Left lung (tissue), 10 donors: ENCODE measurements around the gene FBXL7. TPM values are rescaled to one million over a fixed set of nuclear protein-coding genes. Genes with fewer than 3 reads are reported as not detected.
A peak's percentile ranks its signal among the peaks of the same experiment; 100 is the strongest.

Experiments
- ATAC-seq: fragments of 200-7000 bp; cut with Tn5 transposase; one replicate; pipeline ENCODE4 v1.9.1; 2020; ENCODE audit warnings: moderate library complexity
- DNase-seq, 4 donors: peaks; one replicate each; pipeline ENCODE4 v3.0.0-alpha.2; 2013 to 2020
- H3K27ac ChIP-seq, 2 donors: fragments of 200-600 bp; sonication (generic) in 1 of 2; one replicate each; pipeline versions ENCODE4 v1.5.0 to v1.8.0; 2020 to 2021
- H3K27me3 ChIP-seq, 2 donors: fragments of 200-600 bp; sonication (generic) in 1 of 2; one replicate each; pipeline versions ENCODE4 v1.5.0 to v1.8.0; 2020 to 2021
- H3K36me3 ChIP-seq, 2 donors: fragments of 200-600 bp; sonication (generic) in 1 of 2; one replicate each; pipeline versions ENCODE4 v1.5.0 to v1.8.0; 2020 to 2021
- H3K4me1 ChIP-seq, 2 donors: fragments of 200-600 bp; one replicate each; pipeline ENCODE4 v1.8.0; 2021
- H3K4me3 ChIP-seq, 2 donors: fragments of 200-600 bp; sonication (generic) in 1 of 2; one replicate each; pipeline versions ENCODE4 v1.5.0 to v1.8.0; 2020 to 2021; ENCODE audit warnings: mild to moderate bottlenecking in 1 of 2
- H3K9me3 ChIP-seq, 2 donors: fragments of 200-600 bp; sonication (generic) in 1 of 2; one replicate each; pipeline versions ENCODE4 v1.5.0 to v1.8.0; 2020 to 2021
- intact Hi-C, 2 donors: fragments of 100-400 bp; cut with DNase I; formaldehyde crosslinking; loops; one replicate each; pipeline versions ENCODE4 v1.11.2 to v1.14.2; 2022
- polyA plus RNA-seq, 6 donors: library from polyadenylated mRNA; unstranded; fragments of 120-200 nt; gene quantifications; one replicate each; pipeline ENCODE4 v1.2.1, GENCODE V29; 2013; ENCODE audit not compliant: insufficient read length in 6 of 6
- total RNA-seq, 2 donors: library from RNA; stranded (reverse); fragmentation: NEBNext Ultra II Directional; extraction: Animal tissue kit (Norgen Biotek cat#: 25700); gene quantifications; one replicate each; pipeline ENCODE4 v1.2.1, GENCODE V29; 2021
- TF ChIP-seq, protein P1 (sequence below), 2 donors: fragments of 200-600 bp; sonication (generic) in 1 of 2; IDR thresholded peaks; one replicate each; pipeline versions ENCODE4 v1.5.0 to v1.8.0; 2021; ENCODE audit warnings: antibody characterized with exemption in 2 of 2
- donor health status: DM: no; HTN: yes; CAD: no.
- donor health status: DM: no; HTN: no; CAD: no.

FBXL7 gene
- total and polyA plus RNA-seq, 8 donors = 12.0 to 32.4 (median 28.1) TPM

DNA sequence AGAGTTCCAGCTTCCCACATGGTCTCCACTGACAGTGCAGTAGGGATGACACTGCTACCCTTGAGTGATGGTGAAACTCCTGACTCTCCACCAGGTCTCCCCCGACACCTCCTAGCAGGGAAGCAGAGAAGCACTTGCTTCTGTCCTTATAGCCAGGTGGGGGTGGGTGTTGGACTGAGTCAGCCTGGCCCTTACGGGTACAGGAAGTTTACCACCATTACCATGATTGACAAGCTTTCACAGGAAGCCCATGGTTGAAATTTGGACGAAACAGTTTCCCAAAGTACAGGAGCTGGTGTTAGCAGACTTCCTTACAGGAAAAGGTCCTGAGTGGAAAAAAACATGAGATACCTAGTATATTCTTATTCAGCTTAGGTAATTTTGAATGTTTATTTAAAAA, 3.1 kb upstream of the FBXL7 start:
- TF ChIP-seq, protein P1, sequence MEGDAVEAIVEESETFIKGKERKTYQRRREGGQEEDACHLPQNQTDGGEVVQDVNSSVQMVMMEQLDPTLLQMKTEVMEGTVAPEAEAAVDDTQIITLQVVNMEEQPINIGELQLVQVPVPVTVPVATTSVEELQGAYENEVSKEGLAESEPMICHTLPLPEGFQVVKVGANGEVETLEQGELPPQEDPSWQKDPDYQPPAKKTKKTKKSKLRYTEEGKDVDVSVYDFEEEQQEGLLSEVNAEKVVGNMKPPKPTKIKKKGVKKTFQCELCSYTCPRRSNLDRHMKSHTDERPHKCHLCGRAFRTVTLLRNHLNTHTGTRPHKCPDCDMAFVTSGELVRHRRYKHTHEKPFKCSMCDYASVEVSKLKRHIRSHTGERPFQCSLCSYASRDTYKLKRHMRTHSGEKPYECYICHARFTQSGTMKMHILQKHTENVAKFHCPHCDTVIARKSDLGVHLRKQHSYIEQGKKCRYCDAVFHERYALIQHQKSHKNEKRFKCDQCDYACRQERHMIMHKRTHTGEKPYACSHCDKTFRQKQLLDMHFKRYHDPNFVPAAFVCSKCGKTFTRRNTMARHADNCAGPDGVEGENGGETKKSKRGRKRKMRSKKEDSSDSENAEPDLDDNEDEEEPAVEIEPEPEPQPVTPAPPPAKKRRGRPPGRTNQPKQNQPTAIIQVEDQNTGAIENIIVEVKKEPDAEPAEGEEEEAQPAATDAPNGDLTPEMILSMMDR (IDR thresholded peaks at IDR 0.05) = no peak
- H3K4me3 ChIP-seq = no peak overlapping the region
- H3K36me3 ChIP-seq = no peaks in the 10 kb centered on the region
- no peaks in the 10 kb centered on the region for H3K9me3 ChIP-seq
- no peak overlapping the region for H3K27ac ChIP-seq
- no peaks in the 10 kb centered on the region for H3K4me1 ChIP-seq
- ATAC-seq = no peak
- no peak for DNase-seq
- peaks cover 0 to 41% of the 10 kb centered on the region in 2 donors for H3K27me3 ChIP-seq
- intact Hi-C loops = no loop called here

DNA sequence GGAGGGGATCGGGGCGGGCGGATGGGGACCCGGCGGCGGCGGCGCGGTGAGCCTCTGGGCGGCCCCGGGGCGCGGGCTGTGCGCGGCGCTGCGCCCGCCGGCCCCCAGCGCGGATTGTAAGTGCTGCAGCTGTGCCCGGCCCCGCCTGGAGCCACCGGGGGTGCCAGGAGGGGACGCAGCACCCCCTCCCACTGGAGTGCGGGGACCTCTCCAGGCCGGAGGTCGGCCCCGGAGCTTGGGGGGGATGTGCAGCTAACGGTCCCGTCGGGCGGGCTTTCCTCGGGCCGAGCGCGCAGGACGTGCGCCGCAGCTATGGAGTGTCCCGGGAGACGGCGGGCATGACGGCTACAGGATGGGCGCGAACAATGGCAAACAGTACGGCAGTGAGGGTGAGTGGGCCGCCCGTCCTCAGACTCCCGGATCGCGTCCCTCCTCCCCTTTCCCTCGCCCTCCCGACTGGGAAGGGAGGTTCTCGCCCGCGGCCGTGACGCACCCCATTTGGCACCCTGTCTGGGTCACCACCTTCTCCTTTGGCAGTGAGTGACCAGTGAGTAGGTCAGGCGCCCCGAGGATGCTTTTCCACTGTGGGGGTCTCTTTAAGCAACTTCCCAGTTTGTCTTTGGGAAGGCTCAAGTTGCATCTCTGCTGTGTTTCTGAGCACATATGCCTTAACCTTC, 483 bp downstream of the FBXL7 start:
- ATAC-seq (peak; percentile 57), DNase-seq (peak; percentile 42 to 77 (median 51))
- Histone ChIP-seq H3K9me3 (no peaks in the 10 kb centered on the region), H3K27ac (peak overlapping the region; percentile 76 to 83), H3K27me3 (peaks cover 0 to 44% of the 10 kb centered on the region in 2 donors), H3K36me3 (no peaks in the 10 kb centered on the region), H3K4me1 (no peaks in the 10 kb centered on the region), H3K4me3 (peak overlapping the region; percentile 51 to 52)
- TF ChIP-seq, protein P1 (IDR thresholded peaks at IDR 0.05) = no peak
- intact Hi-C loops = no loop called here

DNA sequence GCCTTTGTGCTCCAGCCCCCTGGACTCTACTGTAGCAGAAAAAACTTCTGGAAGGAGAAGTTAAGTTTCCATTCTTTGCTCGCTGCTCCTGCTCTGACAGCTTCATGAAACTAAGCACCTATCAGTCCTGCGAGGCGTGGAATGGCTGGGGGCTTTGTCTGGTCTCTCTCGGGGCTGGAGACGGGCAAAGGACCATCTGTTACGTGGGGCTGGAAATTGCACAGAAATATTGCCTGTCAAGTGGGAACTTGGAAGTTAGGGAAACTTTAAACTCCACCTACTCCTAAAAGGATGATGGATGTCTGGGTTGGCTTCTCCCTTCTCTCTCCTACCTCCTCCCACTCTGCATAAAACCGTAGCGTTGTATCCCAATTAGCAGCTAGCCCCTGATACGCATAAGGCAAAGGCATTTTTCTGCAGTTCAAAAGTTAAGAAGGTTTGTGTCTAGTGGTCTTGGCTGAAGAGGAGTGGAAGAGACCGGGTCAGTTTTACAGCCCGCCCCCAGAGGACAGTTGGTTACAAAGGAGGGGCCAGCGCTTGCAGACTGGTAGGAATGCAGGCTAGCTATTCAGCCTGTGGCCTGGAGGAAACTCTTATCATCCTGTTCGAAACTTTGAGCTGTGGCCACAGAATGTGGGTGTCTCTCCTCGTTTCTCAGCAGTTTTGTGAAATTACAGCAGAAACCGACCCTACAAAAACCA, 1.3 kb downstream of the FBXL7 start:
- H3K4me3 ChIP-seq = peak overlapping the region; percentile 51 to 52
- no peaks in the 10 kb centered on the region for H3K36me3 ChIP-seq
- TF ChIP-seq, protein P1 (IDR thresholded peaks at IDR 0.05) = no peak
- H3K9me3 ChIP-seq = no peaks in the 10 kb centered on the region
- H3K4me1 ChIP-seq = no peaks in the 10 kb centered on the region
- peak overlapping the region; percentile 76 to 83 for H3K27ac ChIP-seq
- peaks cover 0 to 44% of the 10 kb centered on the region in 2 donors for H3K27me3 ChIP-seq
- DNase-seq (peak in 3 of 4 donors; percentile 53 to 72 (median 71)), ATAC-seq (peak; percentile 74)
- intact Hi-C loops = no loop called here

DNA sequence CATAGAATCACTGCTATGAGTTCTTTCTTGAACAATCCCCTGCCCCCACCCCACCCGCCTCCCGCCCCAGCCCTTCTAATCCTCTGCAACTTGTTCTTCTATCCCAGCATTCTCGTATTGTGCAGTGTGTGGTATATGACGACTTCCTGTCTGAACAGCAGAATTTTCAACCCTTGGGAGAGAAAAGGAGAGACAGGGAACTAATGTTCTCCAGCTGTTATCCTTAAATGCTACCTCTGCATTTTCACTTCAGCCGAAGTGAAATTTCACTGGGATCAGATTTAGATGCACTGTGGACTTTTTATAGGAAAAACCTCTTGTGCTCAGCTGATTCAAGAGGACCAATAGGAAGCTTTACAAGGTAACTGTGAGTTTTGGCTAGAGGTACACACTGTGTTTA, 2.2 kb downstream of the FBXL7 start:
- peak overlapping the region; percentile 51 to 52 for H3K4me3 ChIP-seq
- H3K9me3 ChIP-seq = no peaks in the 10 kb centered on the region
- H3K27ac ChIP-seq = peak overlapping the region; percentile 76 to 83
- intact Hi-C loops = no loop called here
- no peaks in the 10 kb centered on the region for H3K36me3 ChIP-seq
- peaks cover 0 to 44% of the 10 kb centered on the region in 2 donors for H3K27me3 ChIP-seq
- peak in 1 of 4 donors; percentile 28 for DNase-seq
- TF ChIP-seq, protein P1 (IDR thresholded peaks at IDR 0.05) = no peak
- ATAC-seq = no peak
- no peaks in the 10 kb centered on the region for H3K4me1 ChIP-seq

DNA sequence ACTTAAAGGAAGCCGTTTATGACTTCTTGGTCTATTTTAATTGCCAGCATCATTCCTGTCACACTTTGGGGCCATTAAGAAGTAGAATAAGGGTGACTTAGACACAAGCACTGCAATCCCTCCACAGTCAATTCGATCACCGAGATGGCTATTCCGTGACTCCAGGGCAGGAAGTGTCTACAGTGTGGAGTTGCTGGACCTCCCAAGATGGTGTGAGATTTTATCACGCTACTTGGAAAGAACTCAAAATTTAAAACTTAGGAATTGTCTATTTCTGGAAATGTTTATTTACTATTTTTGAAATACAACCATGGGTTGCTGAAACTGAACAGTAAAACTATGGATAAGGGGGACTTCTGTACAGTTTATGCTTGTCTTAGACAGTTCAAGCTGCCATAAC, 6.2 kb downstream of the FBXL7 start:
- TF ChIP-seq, protein P1 (IDR thresholded peaks at IDR 0.05) = no peak
- no peak overlapping the region for H3K4me3 ChIP-seq
- H3K9me3 ChIP-seq = no peaks in the 10 kb centered on the region
- H3K36me3 ChIP-seq = no peaks in the 10 kb centered on the region
- intact Hi-C loops = no loop called here
- H3K27me3 ChIP-seq = peaks cover 0 to 11% of the 10 kb centered on the region in 2 donors
- H3K4me1 ChIP-seq = no peaks in the 10 kb centered on the region
- no peak for DNase-seq
- no peak overlapping the region for H3K27ac ChIP-seq
- no peak for ATAC-seq
